ENCODE results near the gene SLC45A2. TPM values are rescaled to one million over a fixed set of nuclear protein-coding genes. Genes with fewer than 3 reads are reported as not detected.
"Not testable (repeated sequence)": the region's sequence is repeated elsewhere in the genome, so short reads cannot be mapped to it uniquely, and the experiment has no call there.

The SLC45A2 gene
- total RNA-seq, 1 donor from 2014 or later, result not detected

DNA sequence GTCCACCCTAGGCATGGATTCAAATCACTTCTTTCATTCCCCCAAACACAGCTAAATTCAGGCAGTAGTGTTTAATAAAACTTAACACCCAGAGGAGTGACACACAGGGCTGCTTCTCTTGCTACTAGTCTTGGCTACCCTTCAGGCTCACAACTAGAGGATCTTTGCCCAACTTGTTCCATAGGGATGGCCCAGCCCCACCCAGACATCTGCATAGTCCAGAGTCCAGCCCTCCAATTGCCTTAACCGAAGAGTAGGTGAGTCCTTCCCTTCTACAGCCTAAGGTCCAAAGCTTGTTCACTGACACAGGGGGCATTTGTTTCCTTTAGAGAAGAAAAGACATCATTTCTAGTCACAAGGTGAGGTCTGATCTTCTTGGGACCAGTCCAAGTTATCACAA, 63.5 kb downstream of the SLC45A2 start:
- ATAC-seq, result no peak

DNA sequence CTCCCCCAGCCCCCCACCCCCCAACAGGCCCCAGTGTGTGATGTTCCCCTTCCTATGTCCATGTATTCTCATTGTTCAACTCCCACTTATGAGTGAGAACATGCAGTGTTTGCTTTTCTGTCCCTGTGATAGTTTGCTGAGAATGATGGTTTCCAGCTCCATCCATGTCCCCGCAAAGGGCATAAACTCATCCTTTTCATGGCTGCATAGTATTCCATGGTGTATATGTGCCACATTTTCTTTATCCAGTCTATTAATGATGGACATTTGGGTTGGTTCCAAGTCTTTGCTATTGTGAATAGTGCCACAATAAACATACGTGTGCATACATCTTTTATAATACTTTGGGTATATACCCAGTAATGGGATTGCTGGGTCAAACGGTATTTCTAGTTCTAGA, 69.6 kb downstream of the SLC45A2 start:
- ATAC-seq, result not testable (repeated sequence)

DNA sequence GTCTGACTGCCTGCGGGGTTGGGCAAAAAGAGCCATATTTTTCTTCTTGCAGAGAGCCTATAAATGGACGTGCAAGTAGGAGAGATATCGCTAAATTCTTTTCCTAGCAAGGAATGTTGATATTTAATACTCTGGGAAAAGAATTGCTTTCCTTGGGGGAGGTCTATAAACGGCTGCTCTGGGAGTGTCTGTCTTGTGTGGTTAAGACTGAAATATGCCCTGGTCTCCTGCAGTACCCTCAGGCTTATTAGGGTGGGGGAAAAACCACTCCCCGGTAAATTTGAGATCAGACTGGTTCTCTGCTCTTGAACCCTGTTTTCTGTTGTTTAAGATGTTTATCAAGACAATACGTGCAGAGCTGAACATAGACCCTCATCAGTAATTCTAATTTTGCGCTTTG, 78.2 kb downstream of the SLC45A2 start:
- ATAC-seq, result not testable (repeated sequence)

DNA sequence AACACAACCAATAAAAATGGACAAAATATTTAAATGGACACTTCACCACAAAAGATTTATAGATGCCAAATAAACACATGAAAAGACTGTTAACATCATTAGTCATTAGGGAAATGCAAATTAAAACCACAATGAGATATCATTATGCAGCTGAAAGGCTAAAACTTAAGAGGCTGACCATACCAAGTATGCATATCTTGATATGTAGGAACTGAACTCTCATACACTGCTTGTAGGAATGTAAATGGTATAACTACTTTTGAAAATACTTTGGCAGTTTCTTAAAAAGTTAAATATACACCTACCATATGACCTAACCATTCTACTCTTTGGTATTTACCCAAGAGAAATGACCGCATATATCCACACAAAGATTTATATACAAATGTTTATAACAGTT, 79.1 kb downstream of the SLC45A2 start:
- no peak for ATAC-seq

DNA sequence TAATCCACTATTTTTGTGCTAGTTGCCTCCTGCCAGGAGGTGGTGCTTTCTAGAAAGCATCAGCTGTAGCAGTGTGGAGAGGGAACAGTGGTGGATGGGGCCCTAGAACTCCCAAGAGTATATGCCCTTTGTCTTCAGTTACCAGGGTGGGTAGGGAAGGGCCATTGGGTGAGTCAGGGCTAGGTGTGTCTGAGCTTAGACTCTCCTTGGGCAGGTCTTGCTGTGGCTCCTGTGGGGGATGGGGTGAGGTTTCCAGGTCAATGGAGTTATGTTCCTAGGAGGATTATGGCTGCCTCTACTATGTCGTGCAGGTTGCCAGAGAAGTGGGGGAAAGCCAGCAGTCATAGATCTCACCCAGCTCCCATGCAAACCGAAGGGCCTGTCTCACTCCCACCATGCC, 81.4 kb downstream of the SLC45A2 start:
- peak; percentile 51 for ATAC-seq

DNA sequence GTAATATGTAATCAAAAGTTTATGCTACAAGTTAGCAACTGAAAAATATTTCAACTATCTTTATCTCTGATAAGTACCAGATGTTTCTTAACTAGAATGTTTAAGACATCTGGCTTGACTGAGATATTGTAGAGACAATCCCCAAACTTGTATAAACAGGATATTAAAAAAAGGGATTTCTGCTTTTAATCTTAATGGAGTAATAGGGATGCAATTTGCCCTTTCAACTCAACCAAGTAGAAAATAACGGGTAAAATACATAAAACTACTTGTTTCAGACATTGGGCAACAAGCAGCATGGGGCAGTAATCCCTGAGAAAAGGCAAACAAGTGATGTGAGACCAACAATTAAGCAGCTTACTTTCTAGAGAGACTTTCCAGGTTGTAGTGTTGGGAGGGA, 83.3 kb downstream of the SLC45A2 start:
- ATAC-seq, result no peak

Other genes with a start within 250 kb of the SLC45A2 start
- gene ADAMTS12, start 92.7 kb downstream of the SLC45A2 start, total RNA-seq, result 0.52 TPM
- not detected for gene RXFP3, start 48.3 kb downstream of the SLC45A2 start, total RNA-seq
- 13.5 TPM for gene AMACR, start 23.4 kb upstream of the SLC45A2 start, total RNA-seq
- gene C1QTNF3, start 58.5 kb upstream of the SLC45A2 start, total RNA-seq, result 1.2 TPM